NCI-H2196 treated with DMSO at 0.1 percent for 48 hours (cell line): ENCODE data around the gene GPER1.
"Not testable (repeated sequence)": the region's sequence is repeated elsewhere in the genome, so short reads cannot be mapped to it uniquely, and the experiment has no call there.

Experiments used
- DNase-seq: peaks from one replicate; lab custom pipeline; 2025; ENCODE audit not compliant: unreplicated experiment; lab: John Stamatoyannopoulos, UW

The GPER1 gene

GRCh38 chr7:1101563-1102431 is 13.9 kb downstream of the GPER1 start:
- no peak for DNase-seq

DNA sequence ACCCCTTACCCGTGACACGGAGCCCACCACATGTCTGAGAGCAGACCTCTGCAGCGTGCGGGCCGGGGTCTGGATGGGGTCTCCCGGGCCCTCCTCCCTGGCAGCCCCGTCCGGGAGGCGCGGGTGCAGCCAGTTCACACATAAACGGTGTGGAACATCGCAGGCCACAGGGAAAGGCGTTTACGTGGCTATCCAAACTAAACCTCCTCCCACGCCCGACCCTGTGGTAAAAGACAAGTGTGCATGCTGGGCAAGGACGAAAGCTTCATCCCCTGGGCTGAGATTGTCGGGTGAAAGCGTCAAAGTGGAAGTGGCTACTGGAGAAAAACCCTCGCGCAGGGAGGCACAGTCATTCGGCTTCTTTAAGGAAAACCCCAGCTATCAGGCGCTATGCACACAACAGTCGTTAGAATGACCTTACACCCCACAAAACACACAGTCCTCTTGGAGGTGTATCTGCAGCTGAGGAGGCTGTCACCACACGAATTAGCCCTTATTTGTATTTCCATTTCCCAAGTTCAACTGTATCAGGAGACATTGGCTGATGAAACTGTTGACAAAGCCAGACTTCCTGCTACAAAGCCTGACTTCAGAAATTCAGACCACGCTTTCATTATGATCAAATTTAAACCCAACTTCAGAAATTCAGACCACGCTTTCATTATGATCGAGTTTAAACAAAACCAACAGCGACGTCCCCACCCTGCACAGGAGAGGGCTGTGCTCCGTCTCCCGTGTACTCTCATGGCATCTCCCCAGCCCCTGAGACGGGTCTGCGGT is 15.3 kb downstream of the GPER1 start:
- no peak for DNase-seq

GRCh38 chr7:1103789-1104515 is 16.0 kb downstream of the GPER1 start:
- DNase-seq: no peak

DNA sequence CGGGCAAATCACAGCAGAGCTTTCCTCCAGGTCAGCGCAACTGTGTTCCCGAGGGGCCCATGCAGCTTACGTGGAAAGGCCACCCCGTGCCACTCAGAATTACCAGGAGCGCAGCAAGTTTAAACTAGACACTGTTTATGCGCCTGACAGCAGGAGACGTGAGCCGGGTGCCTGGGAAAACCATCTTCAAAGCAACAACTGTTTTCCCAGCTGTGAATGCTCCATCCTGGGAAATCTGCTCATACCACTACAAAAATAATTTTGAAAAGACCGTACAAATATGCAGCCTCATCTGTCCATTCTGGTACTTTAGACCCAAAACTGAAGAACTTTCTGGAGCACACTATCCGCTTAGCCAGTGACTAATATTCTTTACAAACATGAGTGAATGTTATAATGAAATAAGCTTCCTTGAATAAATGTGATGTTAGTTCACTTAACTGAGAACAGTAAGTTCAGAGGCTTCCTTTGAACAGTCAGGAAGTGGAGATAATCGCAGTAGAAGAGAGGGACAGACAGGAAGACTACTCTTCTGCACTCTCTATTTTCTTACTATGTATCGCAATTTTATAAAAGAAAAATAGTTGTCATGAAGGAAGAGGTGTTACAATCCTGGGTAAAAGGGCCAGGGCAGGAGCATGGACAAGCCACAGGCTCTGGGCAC is 16.7 kb downstream of the GPER1 start:
- no peak for DNase-seq

DNA sequence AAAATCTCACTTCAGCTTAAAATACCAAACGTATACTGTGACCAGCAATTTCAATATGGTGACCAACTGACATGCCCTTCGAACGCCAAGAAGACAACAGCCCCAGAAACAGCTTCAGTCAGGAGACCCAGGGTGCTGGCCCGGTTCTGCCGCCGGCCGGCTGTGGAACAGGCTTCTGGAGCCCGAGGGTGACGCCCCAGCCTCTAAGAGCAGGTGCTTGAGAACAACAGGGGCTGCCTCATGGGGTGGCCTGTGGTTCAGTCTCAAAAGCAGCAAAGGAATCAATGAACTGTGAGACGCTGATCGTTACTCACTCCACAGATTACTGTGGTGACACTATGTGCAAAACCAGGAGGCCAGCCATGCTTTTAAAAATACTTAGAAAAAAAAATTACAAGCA is 17.3 kb downstream of the GPER1 start:
- DNase-seq: no peak

DNA sequence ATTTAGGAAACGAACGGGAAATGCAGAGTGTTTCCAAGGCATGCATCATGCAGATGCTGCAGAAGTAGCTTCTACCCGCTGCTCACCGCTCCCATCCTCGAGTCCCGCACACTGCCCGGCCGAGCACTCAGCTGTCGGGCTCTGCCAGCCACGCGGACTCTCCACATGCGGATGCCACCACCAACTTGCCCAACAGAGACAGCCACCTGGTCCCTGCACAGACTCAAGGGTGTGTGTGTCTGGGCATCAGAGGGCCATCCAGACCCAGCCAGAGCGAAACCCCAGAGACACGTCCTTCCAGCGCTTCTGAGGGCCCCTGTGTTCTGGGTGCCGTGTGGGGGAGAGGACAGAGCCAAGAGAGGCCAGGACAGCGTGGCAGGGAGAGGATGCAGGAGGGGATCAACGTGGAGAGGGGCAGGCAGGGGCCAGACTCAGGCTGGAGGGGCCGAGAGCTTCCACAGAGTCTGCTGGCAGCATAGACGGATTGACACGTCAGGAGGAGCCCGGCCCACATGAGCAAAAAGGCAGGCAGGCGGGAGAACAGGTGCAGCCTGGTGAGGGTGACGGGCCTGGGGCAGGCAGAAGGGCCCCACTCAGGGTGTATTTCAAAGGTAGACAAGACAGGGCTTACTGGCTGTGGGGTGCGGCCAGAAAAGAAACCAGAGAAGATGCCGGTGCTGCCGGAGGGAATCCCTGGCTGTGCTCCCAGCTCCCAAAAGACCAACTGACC is 18.3 kb downstream of the GPER1 start:
- no peak for DNase-seq

DNA sequence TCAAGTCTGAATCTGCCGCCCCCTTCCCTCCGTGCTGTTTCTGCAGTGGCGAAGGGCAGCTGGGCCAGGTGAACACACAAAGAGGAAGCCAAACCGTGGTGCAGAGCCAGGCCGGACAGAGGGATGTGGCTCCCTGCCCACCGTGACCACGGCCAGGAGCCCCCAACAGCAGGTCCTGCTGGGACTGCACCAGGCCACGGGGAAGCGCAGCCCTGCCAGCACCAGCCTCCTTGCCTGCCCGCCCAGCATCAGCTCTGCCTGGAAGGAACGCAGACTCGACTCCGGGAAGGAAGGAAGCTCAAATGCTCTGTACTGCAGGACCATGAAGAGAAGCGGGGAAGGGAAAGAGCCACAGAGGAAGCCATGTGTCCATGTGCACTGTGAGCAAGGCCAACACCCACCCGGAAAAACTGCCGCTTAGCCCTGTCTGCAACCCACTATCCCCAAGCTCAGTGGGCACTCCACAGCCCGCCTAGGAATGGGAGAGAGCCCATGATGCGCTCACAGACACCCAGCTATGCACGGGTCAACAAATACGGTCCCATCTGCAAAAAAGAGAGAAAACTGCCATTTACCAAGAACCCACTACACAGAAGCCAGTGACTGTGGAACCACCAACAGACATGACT is 19.0 kb downstream of the GPER1 start:
- no peak for DNase-seq

DNA sequence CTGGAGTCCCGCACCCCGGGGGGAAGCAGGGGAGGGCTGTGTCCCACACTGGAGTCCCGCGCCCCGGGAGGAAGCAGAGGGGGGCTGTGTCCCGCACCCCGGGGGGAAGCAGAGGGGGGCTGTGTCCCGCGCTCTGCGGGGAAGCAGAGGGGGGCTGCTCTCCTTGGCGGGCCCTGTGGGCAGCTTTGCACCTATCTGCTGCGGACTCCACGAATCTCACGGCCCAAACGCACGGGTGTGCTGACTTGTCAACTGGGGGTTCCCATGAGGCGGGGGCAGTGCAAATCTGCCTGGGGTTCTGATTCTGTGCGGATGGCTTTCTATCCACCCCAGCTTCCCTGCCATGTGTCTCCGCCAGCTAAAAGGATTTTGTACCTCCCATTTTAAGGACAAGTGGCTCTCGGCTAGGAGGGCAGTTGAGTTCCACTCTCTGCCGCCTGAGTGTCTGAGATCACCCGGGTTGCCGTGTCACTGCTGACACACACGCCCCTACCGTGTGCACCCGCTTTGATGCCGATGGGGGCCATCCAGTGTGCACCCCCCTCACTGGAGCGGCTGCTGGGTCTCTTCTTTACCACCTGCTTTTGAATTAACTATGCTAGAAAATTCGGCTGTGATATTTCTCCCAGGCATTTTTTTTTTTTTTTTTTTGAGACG is 20.5 kb downstream of the GPER1 start:
- no peak for DNase-seq

GRCh38 chr7:1109581-1110310 is 21.8 kb downstream of the GPER1 start:
- no peak for DNase-seq

DNA sequence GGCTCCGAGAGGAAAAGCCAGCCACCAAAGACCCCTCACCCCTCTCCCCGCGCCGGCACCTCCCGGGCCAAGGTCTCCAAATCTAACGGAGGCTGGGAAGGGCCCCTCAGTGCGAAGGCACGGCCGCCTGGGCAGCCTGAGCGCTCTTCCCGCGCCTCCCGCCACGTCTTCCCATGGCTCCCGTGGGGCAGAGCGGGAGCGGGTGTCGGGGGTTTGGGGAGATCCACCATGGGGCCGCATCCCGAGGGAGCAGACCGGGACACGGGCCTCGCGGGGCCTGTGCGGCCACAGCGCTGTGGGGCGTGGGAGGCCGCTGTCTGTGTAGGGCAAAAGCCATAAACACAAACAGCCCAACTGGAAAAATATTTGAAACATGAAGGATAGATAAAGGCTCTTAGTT is 22.4 kb downstream of the GPER1 start:
- DNase-seq: no peak

- DNase-seq: no peak
Observed at GRCh38 chr7:1111156-1111555, 23.2 kb downstream of the GPER1 start.

GRCh38 chr7:1112109-1112508 is 24.2 kb downstream of the GPER1 start:
- DNase-seq: no peak

GRCh38 chr7:1112625-1113547 is 25.0 kb downstream of the GPER1 start:
- DNase-seq: no peak

DNA sequence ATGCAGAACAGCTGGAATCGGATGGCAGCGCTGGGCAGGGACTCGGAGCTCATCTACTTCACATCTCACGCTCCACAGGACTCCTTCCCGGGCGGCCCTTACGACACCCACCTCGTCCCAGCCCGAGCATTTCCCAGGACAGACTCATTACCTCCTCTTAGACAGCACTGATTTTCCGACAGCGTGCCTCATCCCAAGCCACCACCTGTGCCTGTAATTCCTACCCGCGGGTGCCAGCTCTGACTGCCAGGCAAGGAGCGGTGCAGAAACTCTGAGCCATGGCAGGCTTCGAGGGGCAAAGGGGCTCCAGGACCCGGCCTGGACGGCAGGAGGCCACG is 25.6 kb downstream of the GPER1 start:
- no peak for DNase-seq

DNA sequence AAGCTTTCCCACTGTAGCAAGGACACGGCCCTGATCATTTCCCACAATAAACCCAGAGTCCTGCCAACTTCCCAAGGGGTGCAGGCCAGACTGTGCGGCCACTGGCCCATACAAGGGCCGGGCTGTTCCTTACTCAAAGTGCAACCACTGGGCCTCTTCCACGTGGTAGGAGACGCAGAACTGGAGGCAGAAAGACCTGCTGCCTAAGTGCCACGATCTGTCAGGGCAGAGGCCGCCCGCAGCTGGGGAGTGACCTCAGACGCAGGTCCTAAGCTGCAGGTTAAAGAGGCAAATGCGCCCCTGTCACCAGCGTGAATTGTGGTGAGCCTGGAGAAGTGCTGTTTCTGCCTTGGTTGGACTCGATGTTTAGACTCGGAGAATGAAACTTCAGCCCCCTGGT is 26.2 kb downstream of the GPER1 start:
- no peak for DNase-seq

DNA sequence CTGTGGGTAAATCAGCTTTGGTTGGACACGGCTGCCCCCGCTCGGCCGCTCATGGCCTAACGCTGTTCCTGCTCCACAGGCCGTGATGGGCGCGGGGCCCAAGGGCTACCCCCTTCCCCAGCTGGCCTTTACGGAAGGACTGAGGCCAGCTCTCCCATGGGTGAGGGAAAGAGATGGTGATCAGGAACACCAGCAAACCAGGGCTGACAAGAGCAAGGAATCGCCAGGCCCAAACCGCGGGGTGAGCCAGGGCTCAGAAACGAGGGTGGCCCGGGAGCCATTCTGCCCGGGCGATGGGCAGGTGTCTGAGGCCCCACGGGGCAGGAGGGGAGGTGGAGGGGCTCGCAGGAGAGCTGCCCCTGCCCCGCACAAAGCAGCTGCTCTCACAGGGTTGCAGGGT is 26.6 kb downstream of the GPER1 start:
- DNase-seq: no peak

DNA sequence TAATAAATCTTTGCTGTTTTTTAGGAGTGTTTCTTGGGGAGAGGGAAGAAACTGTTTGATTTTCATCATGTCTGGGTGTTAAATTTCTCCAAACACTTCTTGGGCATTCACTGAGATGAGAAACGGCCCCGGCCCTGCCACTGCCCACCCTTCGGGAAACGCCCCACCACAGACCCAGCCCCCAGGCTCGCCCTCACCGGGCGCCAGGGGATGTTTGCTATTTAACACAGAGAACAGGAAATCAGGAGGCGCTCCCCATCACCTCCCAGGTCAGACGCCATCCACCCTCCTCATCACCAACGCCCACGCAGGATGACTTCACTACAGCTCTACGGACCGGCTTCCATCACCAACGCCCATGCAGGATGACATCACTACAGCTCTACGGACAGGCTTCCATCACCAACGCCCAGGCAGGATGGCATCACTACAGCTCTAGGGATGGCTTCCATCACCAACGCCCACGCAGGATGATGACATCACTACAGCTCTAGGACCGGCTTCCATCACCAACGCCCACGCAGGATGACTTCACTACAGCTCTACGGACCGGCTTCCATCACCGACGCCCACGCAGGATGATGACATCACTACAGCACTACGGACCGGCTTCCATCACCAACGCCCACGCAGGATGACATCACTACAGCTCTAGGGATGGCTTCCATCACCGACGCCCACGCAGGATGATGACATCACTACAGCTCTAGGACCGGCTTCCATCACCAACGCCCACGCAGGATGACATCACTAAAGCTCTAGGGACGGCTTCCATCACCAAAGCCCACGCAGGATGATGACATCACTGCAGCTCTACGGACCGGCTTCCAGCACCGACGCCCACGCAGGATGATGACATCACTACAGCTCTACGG is 27.5 kb downstream of the GPER1 start:
- not testable (repeated sequence) for DNase-seq
